Neural progenitor cell (in vitro differentiated cells): ENCODE measurements around the gene GSTO1. TPM values are rescaled to one million over a fixed set of nuclear protein-coding genes. Genes with fewer than 3 reads are reported as not detected.

Experiments
- DNase-seq: peaks from one replicate; pipeline ENCODE4 v3.0.0-alpha.2; 2016; ENCODE audit warnings: low spot score
- H2AFZ ChIP-seq: fragments of 200-600 bp; sonication (generic); replicated peaks from 2 replicates; pipeline ENCODE4 v1.6.1; 2016; ENCODE audit warnings: antibody characterized with exemption
- H3F3A ChIP-seq: fragments of 200-600 bp; sonication (generic); 2 replicates; pipeline ENCODE4 v1.6.1; 2016; ENCODE audit warnings: antibody characterized with exemption, low read depth
- H3K27ac ChIP-seq: fragments of 200-600 bp; sonication (generic); 2 replicates; pipeline ENCODE4 v1.5.1; 2016; ENCODE audit warnings: mild to moderate bottlenecking
- H3K27me3 ChIP-seq: fragments of 200-600 bp; sonication (generic); 2 replicates; pipeline ENCODE4 v1.6.1; 2016; ENCODE audit warnings: mild to moderate bottlenecking, moderate library complexity
- H3K36me3 ChIP-seq: fragments of 200-600 bp; sonication (generic); 2 replicates; pipeline ENCODE4 v1.5.1; 2016
- H3K4me1 ChIP-seq: fragments of 200-600 bp; sonication (generic); 2 replicates; pipeline ENCODE4 v1.6.1; 2016; ENCODE audit warnings: mixed run types
- H3K4me2 ChIP-seq: fragments of 200-600 bp; sonication (generic); 2 replicates; pipeline ENCODE4 v1.6.1; 2016
- H3K4me3 ChIP-seq: fragments of 200-600 bp; sonication (generic); 2 replicates; pipeline ENCODE4 v1.5.1; 2016
- H3K79me2 ChIP-seq: fragments of 200-600 bp; sonication (generic); 2 replicates; pipeline ENCODE4 v1.6.1; 2016; ENCODE audit warnings: low read depth
- H3K9ac ChIP-seq: fragments of 200-600 bp; sonication (generic); 2 replicates; pipeline ENCODE4 v1.6.1; 2016
- H3K9me3 ChIP-seq: fragments of 200-600 bp; sonication (generic); 2 replicates; pipeline ENCODE4 v1.5.1; 2016; ENCODE audit warnings: low read depth
- H4K20me1 ChIP-seq: fragments of 200-600 bp; sonication (generic); 2 replicates; pipeline ENCODE4 v1.6.1; 2016; ENCODE audit warnings: low read depth
- H3K27ac Mint-ChIP-seq: 3 replicates; pipeline ENCODE4 v1.8.0; 2021; ENCODE audit warnings: mixed read lengths
- H3K27me3 Mint-ChIP-seq: 2 replicates; pipeline ENCODE4 v1.8.0; 2022; ENCODE audit warnings: low read depth, mild to moderate bottlenecking, inconsistent platforms, moderate library complexity, mixed read lengths; ENCODE audit not compliant: insufficient read depth
- H3K36me3 Mint-ChIP-seq: 3 replicates; pipeline ENCODE4 v1.8.0; 2021; ENCODE audit warnings: mixed read lengths
- H3K4me1 Mint-ChIP-seq: 3 replicates; pipeline ENCODE4 v1.8.0; 2021; ENCODE audit warnings: mixed read lengths
- H3K4me3 Mint-ChIP-seq: 3 replicates; pipeline ENCODE4 v1.8.0; 2021; ENCODE audit warnings: mild to moderate bottlenecking, moderate library complexity, mixed read lengths
- H3K9me3 Mint-ChIP-seq: 3 replicates; pipeline ENCODE4 v1.8.0; 2020; ENCODE audit warnings: mixed read lengths
- EZH2 ChIP-seq: fragments of 200-600 bp; sonication (generic); IDR thresholded peaks from 2 replicates; pipeline ENCODE4 v1.6.1; 2017; ENCODE audit warnings: antibody characterized with exemption, mild to moderate bottlenecking, moderate library complexity
- EZH2phosphoT487 ChIP-seq: fragments of 200-600 bp; sonication (generic); IDR thresholded peaks from 2 replicates; pipeline ENCODE4 v1.6.1; 2017; ENCODE audit warnings: antibody characterized with exemption
- total RNA-seq: library from RNA; depleted of rRNA; stranded (reverse); fragments of >200 nt; gene quantifications from 2 replicates; pipeline ENCODE4 v1.2.3, GENCODE V29; 2015; ENCODE audit warnings: low replicate concordance
- TF ChIP-seq, protein P1 (sequence below): fragments of 200-600 bp; sonication (generic); IDR thresholded peaks from 2 replicates; pipeline ENCODE4 v1.5.1; 2017; ENCODE audit warnings: antibody characterized with exemption, mild to moderate bottlenecking

Gene GSTO1
- total RNA-seq, 1 donor from 2014 or later: 48.6 TPM

DNA sequence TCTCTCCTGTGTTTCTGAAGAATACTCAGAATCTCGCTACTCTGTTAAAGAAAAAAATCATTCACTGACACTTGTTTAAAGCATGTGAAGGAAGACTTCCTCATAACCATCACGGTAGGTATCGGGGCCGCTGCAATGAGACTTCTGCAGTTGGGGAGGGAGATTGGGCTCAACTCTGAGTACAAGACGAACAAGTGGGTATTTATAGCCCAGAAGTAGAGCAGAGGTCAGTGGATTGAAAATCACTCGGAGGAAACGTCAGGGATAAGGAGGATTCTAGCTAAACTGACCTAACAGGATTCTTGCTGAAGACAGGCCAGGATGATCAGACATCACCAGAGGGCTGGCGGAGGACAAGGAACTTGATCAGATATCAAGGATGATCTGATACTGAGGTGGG lies 50.2 kb downstream of the GSTO1 start:
- Histone ChIP-seq H3K27ac (no peak overlapping the region), H3K9ac (no peak overlapping the region), H3K79me2 (no peaks in the 10 kb centered on the region), H2AFZ (no peak overlapping the region), H3F3A (no peaks in the 10 kb centered on the region), H3K36me3 (no peaks in the 10 kb centered on the region), H3K9me3 (no peaks in the 10 kb centered on the region), H4K20me1 (no peaks in the 10 kb centered on the region), H3K27me3 (no peaks in the 10 kb centered on the region), H3K4me2 (no peak overlapping the region), H3K4me3 (no peak overlapping the region), H3K4me1 (peaks cover 10% of the 10 kb centered on the region)
- no peak overlapping the region for H3K27ac Mint-ChIP-seq
- H3K4me1 Mint-ChIP-seq: peaks cover 51% of the 10 kb centered on the region
- peaks cover 16% of the 10 kb centered on the region for H3K9me3 Mint-ChIP-seq
- H3K4me3 Mint-ChIP-seq: no peak overlapping the region
- H3K36me3 Mint-ChIP-seq: peaks cover 12% of the 10 kb centered on the region
- peaks cover 2% of the 10 kb centered on the region for H3K27me3 Mint-ChIP-seq
- DNase-seq: no peak
- TF ChIP-seq EZH2phosphoT487 (no peak), EZH2 (no peak)
- TF ChIP-seq, protein P1, sequence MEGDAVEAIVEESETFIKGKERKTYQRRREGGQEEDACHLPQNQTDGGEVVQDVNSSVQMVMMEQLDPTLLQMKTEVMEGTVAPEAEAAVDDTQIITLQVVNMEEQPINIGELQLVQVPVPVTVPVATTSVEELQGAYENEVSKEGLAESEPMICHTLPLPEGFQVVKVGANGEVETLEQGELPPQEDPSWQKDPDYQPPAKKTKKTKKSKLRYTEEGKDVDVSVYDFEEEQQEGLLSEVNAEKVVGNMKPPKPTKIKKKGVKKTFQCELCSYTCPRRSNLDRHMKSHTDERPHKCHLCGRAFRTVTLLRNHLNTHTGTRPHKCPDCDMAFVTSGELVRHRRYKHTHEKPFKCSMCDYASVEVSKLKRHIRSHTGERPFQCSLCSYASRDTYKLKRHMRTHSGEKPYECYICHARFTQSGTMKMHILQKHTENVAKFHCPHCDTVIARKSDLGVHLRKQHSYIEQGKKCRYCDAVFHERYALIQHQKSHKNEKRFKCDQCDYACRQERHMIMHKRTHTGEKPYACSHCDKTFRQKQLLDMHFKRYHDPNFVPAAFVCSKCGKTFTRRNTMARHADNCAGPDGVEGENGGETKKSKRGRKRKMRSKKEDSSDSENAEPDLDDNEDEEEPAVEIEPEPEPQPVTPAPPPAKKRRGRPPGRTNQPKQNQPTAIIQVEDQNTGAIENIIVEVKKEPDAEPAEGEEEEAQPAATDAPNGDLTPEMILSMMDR: no peak

DNA sequence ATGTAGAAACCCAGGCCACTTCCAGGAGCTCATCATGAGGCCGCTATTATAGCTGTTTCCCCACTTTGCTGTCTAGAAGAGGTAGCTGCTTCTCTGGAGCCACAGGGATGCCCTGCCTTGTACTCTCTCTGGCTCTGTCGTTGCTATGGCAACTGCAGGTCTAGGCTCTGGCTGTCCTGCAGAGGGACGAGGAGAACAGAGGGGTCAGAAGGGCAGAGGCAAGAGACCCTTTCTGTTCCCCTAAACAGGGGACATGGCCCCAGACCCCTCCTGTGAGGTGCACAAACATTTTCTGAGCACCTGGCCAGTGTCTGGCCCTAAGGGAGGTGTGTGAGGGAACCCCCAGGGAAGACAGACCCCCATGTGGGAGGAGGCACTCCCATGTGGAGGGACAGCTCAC lies 52.2 kb downstream of the GSTO1 start:
- no peaks in the 10 kb centered on the region for H3K27me3 Mint-ChIP-seq
- no peak overlapping the region for H3K4me3 Mint-ChIP-seq
- Histone ChIP-seq H3F3A (no peaks in the 10 kb centered on the region), H3K27me3 (no peaks in the 10 kb centered on the region), H3K36me3 (no peaks in the 10 kb centered on the region), H3K9me3 (no peaks in the 10 kb centered on the region), H3K9ac (no peak overlapping the region), H3K27ac (no peak overlapping the region), H2AFZ (no peak overlapping the region), H3K79me2 (no peaks in the 10 kb centered on the region), H3K4me2 (no peak overlapping the region), H3K4me3 (no peak overlapping the region), H4K20me1 (no peaks in the 10 kb centered on the region), H3K4me1 (peaks cover 10% of the 10 kb centered on the region)
- TF ChIP-seq, protein P1: no peak
- TF ChIP-seq EZH2phosphoT487 (no peak), EZH2 (no peak)
- peaks cover 19% of the 10 kb centered on the region for H3K36me3 Mint-ChIP-seq
- peak; percentile 84 for DNase-seq
- peaks cover 31% of the 10 kb centered on the region for H3K4me1 Mint-ChIP-seq
- peak overlapping the region; percentile 9 for H3K27ac Mint-ChIP-seq
- peaks cover 15% of the 10 kb centered on the region for H3K9me3 Mint-ChIP-seq

DNA sequence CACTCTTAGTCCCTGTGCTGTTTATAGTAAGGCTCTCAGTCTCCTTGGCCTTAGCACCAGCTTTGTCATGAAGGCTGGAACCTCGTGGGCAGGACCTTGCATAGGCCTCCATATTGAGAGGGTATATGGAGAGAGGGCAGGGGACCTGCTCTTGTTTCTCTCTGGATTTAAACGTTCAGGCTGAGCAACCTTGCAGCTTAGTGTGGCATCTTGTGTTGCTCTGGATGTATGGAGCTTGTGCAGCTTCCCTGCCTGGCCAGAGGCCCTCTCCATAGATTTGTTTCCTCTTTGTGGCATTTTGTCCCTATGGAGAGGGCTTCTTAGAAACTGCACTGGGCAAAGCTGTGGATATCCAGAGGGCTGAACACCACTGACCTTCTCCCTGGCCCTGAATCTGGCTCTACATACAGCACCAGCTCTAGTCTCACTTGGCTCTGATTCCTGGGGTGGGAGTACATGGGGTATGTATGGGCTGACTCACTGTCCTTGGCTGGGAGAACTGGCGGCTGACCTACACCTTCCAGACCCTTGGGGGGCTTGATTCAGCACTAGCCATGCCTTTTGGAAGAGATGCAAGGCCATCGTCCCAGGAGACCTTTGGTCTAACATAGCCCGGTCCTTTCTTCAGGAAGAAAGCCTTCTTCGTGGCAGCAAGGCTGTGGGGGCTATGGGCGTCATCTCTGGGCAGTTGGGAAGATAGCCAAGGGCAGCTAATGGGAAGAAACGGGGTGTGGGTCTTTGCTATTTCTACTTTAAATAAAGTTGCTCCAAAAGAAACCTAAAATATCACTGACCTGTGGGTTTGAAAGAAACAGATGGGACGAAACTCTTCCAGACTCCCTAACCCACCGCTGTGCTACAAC lies 53.1 kb downstream of the GSTO1 start:
- TF ChIP-seq, protein P1: no peak
- no peak for TF ChIP-seq EZH2
- no peak for TF ChIP-seq EZH2phosphoT487
- H3K27me3 ChIP-seq: no peaks in the 10 kb centered on the region
- H3K27ac Mint-ChIP-seq: peak overlapping the region; percentile 9
- no peaks in the 10 kb centered on the region for H4K20me1 ChIP-seq
- H3K36me3 ChIP-seq: no peaks in the 10 kb centered on the region
- H3K36me3 Mint-ChIP-seq: peaks cover 24% of the 10 kb centered on the region
- no peaks in the 10 kb centered on the region for H3K27me3 Mint-ChIP-seq
- no peaks in the 10 kb centered on the region for H3K9me3 ChIP-seq
- no peak overlapping the region for H3K27ac ChIP-seq
- H3K4me1 ChIP-seq: peaks cover 10% of the 10 kb centered on the region
- no peak for DNase-seq
- H3K4me3 Mint-ChIP-seq: no peak overlapping the region
- no peaks in the 10 kb centered on the region for H3K79me2 ChIP-seq
- no peak overlapping the region for H3K4me2 ChIP-seq
- H2AFZ ChIP-seq: no peak overlapping the region
- no peak overlapping the region for H3K4me3 ChIP-seq
- no peaks in the 10 kb centered on the region for H3F3A ChIP-seq
- H3K9me3 Mint-ChIP-seq: peaks cover 9% of the 10 kb centered on the region
- no peak overlapping the region for H3K9ac ChIP-seq
- H3K4me1 Mint-ChIP-seq: peaks cover 37% of the 10 kb centered on the region
